GM12891 (cell line): ENCODE measurements around the gene ICA1.

Experiments used
- DNase-seq: peaks from one replicate; pipeline ENCODE4 v3.0.0; 2011; ENCODE audit warnings: low spot score; ENCODE audit not compliant: insufficient read length
- FAIRE-seq: peaks from 2 replicates; lab custom pipeline; 2011; peaks lifted over from hg19 to GRCh38; lab: Jason Lieb, UNC
- PAX5 ChIP-seq: IDR thresholded peaks from 2 replicates; pipeline ENCODE4 v1.6.1; 2011; ENCODE audit warnings: low read length, moderate library complexity, mild to moderate bottlenecking; ENCODE audit not compliant: insufficient read depth, severe bottlenecking
- POLR2A ChIP-seq: IDR thresholded peaks from 2 replicates; pipeline ENCODE4 v1.6.1; 2011; ENCODE audit warnings: low read depth, low read length, control low read depth
- POLR2AphosphoS5 ChIP-seq: IDR thresholded peaks from 2 replicates; pipeline ENCODE4 v1.6.1; 2011; ENCODE audit warnings: low read depth, low read length, control low read depth
- POU2F2 ChIP-seq: IDR thresholded peaks from 2 replicates; pipeline ENCODE4 v1.6.1; 2011; ENCODE audit warnings: low read depth, mild to moderate bottlenecking, control low read depth, low read length, moderate library complexity
- SPI1 ChIP-seq: IDR thresholded peaks from 2 replicates; pipeline ENCODE4 v1.6.1; 2011; ENCODE audit warnings: low read depth, low read length, control low read depth
- TAF1 ChIP-seq: IDR thresholded peaks from 2 replicates; pipeline ENCODE4 v1.6.1; 2011; ENCODE audit warnings: low read depth, low read length, control low read depth

The ICA1 gene

GRCh38 chr7:8128449-8129317, 133.3 kb downstream of the ICA1 start:
- FAIRE-seq (no peak), DNase-seq (no peak)
- no peak for TF ChIP-seq SPI1
- TF ChIP-seq PAX5 = no peak
- TF ChIP-seq TAF1 = no peak
- no peak for TF ChIP-seq POLR2AphosphoS5
- no peak for TF ChIP-seq POU2F2
- TF ChIP-seq POLR2A = no peak

GRCh38 chr7:8126601-8127167, 135.3 kb downstream of the ICA1 start:
- no peak for FAIRE-seq
- TF ChIP-seq PAX5 (no peak), POU2F2 (no peak), POLR2A (no peak), POLR2AphosphoS5 (no peak)
- no peak for DNase-seq

GRCh38 chr7:8125680-8126444, 136.1 kb downstream of the ICA1 start:
- peak; percentile 97 for FAIRE-seq
- peak; percentile 40 for DNase-seq
- TF ChIP-seq POU2F2 = peak; percentile 37; the same call in 1 of the 2 replicates
- TF ChIP-seq SPI1 = peak; percentile 94
- no peak for TF ChIP-seq PAX5
- peak; percentile 37; the same call in 1 of the 2 replicates for TF ChIP-seq POLR2AphosphoS5
- peak; percentile 45; the same call in 1 of the 2 replicates for TF ChIP-seq POLR2A
- TF ChIP-seq TAF1 = 0 out of 2 replicates have a peak, but pooled peaks have one; percentile 19

- TF ChIP-seq TAF1 (no peak), POLR2AphosphoS5 (no peak), PAX5 (no peak), POU2F2 (no peak), SPI1 (no peak)
- DNase-seq (no peak), FAIRE-seq (peak; percentile 93)
These were observed 140.7 kb downstream of the ICA1 start for GRCh38 chr7:8121243-8121642.

GRCh38 chr7:8120390-8121058, 141.4 kb downstream of the ICA1 start:
- DNase-seq (no peak), FAIRE-seq (peak; percentile 65)
- no peak for TF ChIP-seq SPI1
- no peak for TF ChIP-seq TAF1
- no peak for TF ChIP-seq POLR2AphosphoS5
- no peak for TF ChIP-seq PAX5
- no peak for TF ChIP-seq POLR2A
- TF ChIP-seq POU2F2 = no peak

GRCh38 chr7:8119262-8119661, 142.7 kb downstream of the ICA1 start:
- FAIRE-seq (no peak), DNase-seq (no peak)
- no peak for TF ChIP-seq POLR2AphosphoS5
- no peak for TF ChIP-seq POLR2A
- TF ChIP-seq TAF1 = no peak
- no peak for TF ChIP-seq PAX5
- TF ChIP-seq POU2F2 = no peak

- DNase-seq = no peak
- TF ChIP-seq PAX5 (no peak), POLR2AphosphoS5 (no peak), POLR2A (no peak), SPI1 (no peak), TAF1 (no peak)
- peak; percentile 66 for FAIRE-seq
These were observed 144.8 kb downstream of the ICA1 start for GRCh38 chr7:8117195-8117594.

- peak; percentile 94 for FAIRE-seq
- peak; percentile 29 for DNase-seq
- TF ChIP-seq SPI1 (peak; percentile 18; the same call in 1 of the 2 replicates), POLR2A (no peak), TAF1 (0 out of 2 replicates have a peak, but pooled peaks have one; percentile 33), PAX5 (no peak), POLR2AphosphoS5 (no peak), POU2F2 (peak; percentile 74; the same call in 1 of the 2 replicates)
These were observed 146.2 kb downstream of the ICA1 start for GRCh38 chr7:8115547-8116402.
